Amniotic stem cell (primary cell): ENCODE measurements around the gene IL6R.

Experiments used
- DNase-seq: peaks from one replicate; lab custom pipeline; 2025; lab: John Stamatoyannopoulos, UW

Gene IL6R

GRCh38 chr1:154453574-154454352, 48.6 kb downstream of the IL6R start:
- no peak for DNase-seq

GRCh38 chr1:154454386-154455120, 49.4 kb downstream of the IL6R start:
- DNase-seq = no peak

GRCh38 chr1:154456631-154457030, 51.5 kb downstream of the IL6R start:
- no peak for DNase-seq

GRCh38 chr1:154459080-154459479, 53.9 kb downstream of the IL6R start:
- DNase-seq = no peak

GRCh38 chr1:154460695-154461260, 55.6 kb downstream of the IL6R start:
- DNase-seq = no peak

GRCh38 chr1:154463512-154463990, 58.4 kb downstream of the IL6R start:
- DNase-seq = no peak

- DNase-seq = no peak
Measured at GRCh38 chr1:154465621-154466195, 60.6 kb downstream of the IL6R start.

- no peak for DNase-seq
Measured at GRCh38 chr1:154466206-154466605, 61.1 kb downstream of the IL6R start.

GRCh38 chr1:154466921-154467417, 61.8 kb downstream of the IL6R start:
- DNase-seq = no peak

GRCh38 chr1:154467434-154468102, 62.4 kb downstream of the IL6R start:
- no peak for DNase-seq

- DNase-seq = no peak
Measured at GRCh38 chr1:154468535-154469250, 63.5 kb downstream of the IL6R start.

- DNase-seq = no peak
Measured at GRCh38 chr1:154469844-154470560, 64.9 kb downstream of the IL6R start.

- DNase-seq = no peak
Measured at GRCh38 chr1:154471304-154471703, 66.2 kb downstream of the IL6R start.

- no peak for DNase-seq
Measured at GRCh38 chr1:154474802-154475201, 69.7 kb downstream of the IL6R start.

GRCh38 chr1:154476791-154477190, 71.6 kb downstream of the IL6R start:
- DNase-seq = no peak

- no peak for DNase-seq
Measured at GRCh38 chr1:154478013-154478412, 72.9 kb downstream of the IL6R start.

- DNase-seq = no peak
Measured at GRCh38 chr1:154478639-154479038, 73.5 kb downstream of the IL6R start.

- peak; percentile 43 for DNase-seq
Measured at GRCh38 chr1:154479764-154480421, 74.8 kb downstream of the IL6R start.

GRCh38 chr1:154481053-154481452, 75.9 kb downstream of the IL6R start:
- DNase-seq = no peak
